HG03095 (cell line): ENCODE measurements around the gene RCN2.
"Not testable (repeated sequence)": the region's sequence is repeated elsewhere in the genome, so short reads cannot be mapped to it uniquely, and the experiment has no call there.

ENCODE experiments used
- ATAC-seq: cut with Tn5 transposase; IDR thresholded peaks from one replicate; pipeline ENCODE4 v1.9.1; 2021; ENCODE audit warnings: moderate library complexity; ENCODE audit not compliant: unreplicated experiment

RCN2 gene, protein sequence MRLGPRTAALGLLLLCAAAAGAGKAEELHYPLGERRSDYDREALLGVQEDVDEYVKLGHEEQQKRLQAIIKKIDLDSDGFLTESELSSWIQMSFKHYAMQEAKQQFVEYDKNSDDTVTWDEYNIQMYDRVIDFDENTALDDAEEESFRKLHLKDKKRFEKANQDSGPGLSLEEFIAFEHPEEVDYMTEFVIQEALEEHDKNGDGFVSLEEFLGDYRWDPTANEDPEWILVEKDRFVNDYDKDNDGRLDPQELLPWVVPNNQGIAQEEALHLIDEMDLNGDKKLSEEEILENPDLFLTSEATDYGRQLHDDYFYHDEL

DNA sequence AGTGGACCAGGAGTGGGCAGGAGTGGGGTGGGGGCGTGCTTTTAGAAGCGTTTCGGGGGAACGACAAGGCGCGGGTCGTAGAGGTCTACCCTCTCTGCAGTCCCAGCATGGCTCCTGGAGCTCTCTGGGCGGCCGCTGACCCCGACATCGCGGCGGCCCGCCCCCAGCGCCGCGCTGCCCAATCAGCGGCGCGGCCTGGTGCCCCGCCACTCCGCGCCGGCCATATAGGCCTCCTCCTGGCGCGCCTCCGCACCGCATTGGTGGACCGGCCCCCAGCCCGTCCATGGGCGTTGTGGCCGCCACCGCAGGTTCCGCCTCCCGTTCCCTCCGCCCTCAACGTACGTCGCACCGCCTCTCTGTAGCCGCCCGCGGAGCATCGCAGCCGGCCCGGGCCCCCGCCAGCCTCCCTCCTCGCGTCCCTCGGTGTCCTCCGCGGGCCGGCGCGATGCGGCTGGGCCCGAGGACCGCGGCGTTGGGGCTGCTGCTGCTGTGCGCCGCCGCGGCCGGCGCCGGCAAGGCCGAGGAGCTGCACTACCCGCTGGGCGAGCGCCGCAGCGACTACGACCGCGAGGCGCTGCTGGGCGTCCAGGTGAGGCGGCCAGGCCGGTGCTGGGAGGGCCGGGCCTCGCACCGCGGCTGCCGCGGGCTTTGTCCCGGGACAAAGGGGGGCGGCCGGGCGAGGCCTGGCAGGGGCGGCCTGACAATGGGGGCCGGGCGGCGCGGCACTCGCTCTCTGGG is at the start of gene RCN2:
Gene RCN2 (plus strand): TSS at position 353 of the 738 bp plus-strand sequence. CDS start 93 bp downstream, at position 446.
- peak; percentile 98 for ATAC-seq

DNA sequence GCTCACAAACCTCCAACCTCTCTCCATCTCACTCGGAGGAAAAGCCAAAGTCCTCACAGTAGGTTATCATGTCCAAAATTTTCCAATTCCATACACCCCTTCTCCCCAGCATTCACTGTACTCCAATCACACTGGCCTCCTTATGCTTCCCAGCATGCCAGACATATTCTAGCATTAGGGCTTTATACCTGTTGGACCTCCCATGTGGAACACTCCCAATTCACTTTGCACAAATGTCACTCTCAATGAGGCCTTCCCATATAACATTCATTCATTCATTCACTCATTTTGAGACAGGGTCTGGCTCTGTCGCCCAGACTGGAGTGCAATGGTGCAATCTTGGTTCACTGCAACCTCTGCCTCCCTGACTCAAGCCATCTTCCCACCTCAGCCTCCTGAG is 46.3 kb upstream of the RCN2 start:
- no peak for ATAC-seq

DNA sequence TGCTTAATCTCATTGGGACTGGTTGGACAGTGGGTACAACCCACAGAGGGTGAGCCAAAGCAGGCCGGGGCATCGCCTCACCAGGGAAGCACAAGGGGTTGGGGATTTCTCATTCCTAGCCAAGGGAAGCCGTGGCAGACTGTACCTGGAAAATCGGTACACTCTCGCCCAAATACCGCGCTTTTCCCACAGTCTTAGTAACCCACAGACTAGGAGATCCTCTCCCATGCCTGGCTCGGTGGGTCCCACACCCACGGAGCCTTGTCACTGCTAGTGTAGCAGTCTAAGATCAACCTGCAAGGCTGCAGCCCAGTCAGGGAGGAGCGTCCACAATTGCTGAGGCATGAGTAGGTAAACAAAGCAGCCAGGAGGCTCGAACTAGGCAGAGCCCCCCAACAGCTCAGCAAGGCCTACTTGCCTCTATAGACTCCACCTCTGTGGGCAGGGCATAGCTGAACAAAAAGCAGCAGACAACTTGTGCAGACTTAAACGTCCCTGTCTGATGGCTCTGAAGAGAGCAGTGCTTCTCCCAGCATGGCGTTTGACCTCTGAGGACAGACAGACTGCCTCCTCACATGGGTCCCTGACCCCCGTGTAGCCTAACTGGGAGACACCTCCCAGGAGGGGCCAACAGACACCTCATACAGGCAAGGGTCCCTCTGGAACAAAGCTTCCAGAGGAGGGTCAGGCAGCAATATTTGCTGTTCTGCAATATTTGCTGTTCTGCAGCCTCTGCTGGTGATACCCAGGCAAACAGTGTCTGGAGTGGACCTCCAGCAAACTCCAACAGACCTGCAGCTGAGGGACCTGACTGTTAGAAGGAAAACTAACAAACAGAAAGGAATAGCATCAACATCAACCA is 44.0 kb upstream of the RCN2 start:
- not testable (repeated sequence) for ATAC-seq

DNA sequence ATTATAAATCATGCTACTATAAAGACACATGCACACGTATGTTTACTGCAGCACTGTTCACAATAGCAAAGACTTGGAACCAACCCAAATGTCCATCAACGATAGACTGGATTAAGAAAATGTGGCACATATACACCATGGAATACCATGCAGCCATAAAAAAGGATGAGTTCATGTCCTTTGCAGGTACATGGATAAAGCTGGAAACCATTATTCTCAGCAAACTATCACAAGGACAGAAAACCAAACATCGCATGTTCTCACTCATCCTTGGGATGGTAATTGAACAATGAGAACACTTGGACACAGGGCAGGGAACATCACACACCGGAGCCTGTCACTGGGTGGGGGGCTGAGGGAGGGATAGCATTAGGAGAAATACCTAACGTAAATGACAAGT is 38.7 kb upstream of the RCN2 start:
- ATAC-seq: not testable (repeated sequence)

DNA sequence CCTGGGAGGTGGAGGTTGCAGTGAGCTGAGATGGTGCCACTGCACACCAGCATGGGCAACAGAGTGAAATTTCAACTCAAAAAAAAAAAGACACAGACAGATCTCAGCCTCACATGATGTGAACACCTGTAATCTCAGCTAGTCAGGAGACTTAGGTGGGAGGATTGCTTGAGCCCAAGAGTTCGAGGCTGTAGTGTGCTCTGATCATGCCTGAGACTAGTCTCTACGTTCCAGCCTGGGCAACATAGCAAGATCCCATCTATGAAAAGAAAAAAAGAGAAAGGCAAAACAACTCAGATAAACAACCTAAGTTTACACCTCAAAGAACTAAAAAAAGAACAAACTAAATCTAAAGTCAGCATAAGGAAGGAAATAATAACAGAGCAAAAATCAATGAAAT is 37.4 kb upstream of the RCN2 start:
- no peak for ATAC-seq

DNA sequence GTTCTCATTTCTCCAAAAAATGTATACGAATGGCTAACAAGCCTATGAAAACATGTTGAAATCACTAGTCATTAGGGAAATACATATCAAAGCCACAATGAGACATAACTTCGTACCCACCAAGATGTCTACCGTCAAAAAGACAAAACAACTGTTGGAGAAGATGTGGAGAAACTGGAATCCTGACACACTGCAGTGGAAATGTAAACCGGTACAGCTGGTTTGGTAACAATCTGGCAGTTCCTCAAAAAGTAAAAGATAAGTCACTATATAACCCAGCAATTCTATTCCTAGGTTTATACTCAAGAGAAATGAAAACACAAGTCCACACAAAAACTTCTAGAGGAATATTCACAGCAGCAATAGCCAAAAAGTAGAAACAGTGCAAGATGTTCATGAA is 33.4 kb upstream of the RCN2 start:
- ATAC-seq: no peak

DNA sequence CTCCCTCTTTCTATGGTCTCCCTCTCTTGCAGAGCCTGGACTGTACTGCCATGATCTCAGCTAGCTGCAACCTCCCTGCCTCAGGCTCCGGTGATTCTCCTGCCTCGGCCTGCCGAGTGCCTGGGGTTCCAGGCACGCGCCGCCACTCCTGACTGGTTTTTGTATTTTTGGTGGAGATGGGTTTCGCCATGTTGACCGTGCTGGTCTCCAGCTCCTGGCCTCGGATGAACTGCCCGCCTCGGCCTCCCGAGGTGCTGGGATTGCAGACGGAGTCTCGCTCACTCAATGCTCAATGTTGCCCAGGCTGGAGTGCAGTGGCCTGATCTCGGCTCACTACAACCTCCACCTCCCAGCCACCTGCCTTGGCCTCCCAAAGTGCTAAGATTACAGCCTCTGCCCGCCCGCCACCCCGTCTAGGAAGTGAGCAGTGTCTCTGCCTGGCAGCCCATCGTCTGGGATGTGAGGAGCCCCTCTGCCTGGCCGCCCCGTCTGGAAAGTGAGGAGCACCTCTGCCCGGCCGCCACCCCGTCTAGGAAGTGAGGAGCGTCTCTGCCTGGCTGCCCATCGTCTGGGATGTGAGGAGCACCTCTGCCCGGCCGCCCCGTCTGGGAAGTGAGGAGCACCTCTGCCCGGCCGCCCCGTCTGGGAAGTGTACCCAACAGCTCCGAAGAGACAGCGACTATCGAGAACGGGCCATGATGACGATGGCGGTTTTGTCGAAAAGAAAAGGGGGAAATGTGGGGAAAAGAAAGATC is 32.2 kb upstream of the RCN2 start:
- not testable (repeated sequence) for ATAC-seq

DNA sequence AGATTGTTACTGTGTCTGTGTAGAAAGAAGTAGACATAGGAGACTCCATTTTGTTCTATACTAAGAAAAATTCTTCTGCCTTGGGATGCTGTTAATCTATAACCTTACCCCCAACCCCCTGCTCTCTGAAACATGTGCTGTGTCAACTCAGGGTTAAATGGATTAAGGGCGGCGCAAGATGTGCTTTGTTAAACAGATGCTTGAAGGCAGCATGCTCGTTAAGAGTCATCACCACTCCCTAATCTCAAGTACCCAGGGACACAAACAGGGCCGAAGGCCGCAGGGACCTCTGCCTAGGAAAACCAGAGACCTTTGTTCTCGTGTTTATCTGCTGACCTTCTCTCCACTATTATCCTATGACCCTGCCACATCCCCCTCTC is 31.6 kb upstream of the RCN2 start:
- ATAC-seq: not testable (repeated sequence)

DNA sequence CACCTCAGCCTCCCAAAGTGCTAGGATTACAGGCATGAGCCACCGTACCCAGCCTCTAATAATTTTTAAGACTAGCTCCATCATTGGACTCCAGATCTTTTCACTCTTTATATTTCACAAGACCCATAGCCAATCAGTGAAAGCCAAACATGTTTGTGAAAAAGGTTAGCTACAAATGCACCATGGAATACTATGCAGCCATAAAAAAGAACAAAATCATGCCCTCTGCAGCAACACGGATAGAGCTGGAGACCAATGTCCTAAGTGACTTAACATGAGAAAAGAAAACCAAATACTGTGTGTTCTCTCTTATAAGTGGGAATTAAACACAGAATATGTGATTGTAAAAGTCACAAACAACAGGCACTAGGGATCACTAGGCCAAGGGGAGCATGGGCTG is 29.6 kb upstream of the RCN2 start:
- ATAC-seq: no peak

DNA sequence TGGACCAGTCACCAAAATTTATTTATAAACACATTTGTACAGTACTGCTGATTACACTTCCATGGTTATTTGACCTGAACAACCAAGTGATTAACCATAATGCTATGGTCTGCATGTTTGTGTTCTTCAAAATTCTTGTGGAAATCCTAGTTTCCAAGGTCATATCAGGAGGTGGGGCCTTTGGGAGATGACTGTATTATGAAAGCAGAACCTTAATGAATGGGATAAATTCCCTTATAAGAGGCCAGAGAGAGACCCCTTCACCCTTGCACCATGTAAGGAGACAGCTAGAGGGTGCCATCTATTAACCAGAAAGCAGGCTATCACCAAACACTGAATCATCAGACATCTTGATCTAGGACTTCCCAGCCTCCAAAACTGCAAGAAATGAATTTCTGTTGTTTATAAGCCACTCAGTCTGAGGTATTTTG is 28.3 kb upstream of the RCN2 start:
- no peak for ATAC-seq

DNA sequence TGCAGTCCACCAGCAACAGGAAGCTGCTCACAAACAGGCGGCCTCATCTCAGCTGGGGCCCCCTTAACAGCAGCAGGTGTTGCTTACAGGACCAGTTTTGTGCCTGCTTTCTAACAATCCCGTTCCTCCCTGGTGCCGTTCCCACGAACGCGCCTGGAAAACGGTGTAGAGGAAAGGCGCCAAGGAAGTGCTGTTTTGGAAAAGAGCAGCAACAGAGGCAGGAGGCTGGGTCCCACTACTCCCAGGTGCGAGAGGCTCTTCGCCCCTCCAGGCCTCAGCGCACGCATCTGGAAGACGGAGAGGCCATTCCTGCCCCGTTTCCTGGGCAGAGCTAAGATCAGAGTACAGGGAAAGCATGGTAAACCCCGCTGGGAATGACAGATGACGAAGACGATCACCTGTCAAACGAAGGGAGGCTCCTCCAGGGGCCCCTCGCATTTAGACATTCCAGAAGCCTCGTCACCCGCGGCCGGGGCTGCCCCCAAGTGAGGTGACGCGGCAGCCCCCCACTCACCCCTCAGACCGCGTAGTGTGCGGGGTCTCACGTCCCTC is 27.0 kb upstream of the RCN2 start:
- ATAC-seq: peak; percentile 4

DNA sequence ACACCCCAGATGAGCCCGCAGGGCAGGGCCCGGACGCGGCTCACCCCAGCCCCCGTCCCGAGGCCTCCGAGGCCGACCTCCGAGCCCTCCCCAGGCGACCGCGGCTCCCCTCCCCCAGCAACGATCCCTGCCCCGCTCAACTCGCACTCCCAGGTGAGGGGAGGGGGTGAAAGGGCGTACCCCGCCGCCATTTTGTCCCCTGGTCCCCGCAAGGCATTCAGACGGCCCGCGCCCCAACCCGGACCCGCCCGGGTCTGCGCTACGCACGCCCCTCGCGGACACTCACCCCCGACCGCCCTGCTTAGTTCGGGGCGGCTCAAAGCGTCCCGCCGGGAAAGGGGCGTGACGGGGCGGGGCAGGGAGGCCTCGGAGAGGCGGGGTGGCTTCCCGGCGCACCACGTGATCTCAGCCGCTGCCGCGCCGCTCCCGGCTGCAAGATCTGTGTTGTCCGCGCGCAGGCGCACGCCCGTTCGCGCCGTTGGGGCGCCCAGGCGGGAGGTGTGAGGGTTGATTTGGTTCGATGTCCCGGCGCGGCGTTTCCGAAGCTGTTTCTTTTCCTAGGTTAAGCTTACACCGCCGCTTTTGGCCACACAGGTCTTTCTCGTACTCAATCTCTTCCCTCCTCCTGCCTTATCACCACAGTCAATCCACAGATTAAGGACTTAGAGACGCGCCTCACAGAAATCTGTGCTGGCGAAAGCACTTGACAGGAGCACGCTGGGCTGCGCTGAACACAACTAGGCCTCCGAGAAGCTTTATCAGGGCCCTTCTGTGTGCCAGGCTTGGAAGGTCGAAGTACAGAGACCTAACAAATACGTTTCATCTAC is 26.3 kb upstream of the RCN2 start, which contains the start of gene SCAPER:
Gene SCAPER (minus strand): TSS at position 328 of the 827 bp plus-strand sequence. CDS start 21,523 bp downstream, outside the sequence.
- ATAC-seq: peak; percentile 88

DNA sequence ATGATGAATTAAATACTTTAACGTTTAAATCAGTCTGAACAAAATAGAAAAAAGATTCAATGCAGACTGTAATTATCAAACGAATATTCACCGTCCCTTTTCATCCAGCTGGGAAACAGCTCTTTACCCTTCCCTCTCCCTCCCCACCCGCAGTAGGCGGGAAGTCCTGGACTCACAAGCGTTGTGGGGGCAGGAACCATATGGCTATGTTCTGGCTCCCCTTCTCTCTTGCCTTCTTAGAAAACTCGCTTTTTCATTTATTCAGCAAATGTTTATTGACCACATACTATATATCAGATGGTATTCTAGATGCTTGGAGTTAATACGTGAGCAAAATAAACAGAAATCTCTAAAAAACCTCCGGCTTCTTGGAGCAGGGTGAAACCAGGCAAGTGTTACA is 25.7 kb upstream of the RCN2 start:
- no peak for ATAC-seq

DNA sequence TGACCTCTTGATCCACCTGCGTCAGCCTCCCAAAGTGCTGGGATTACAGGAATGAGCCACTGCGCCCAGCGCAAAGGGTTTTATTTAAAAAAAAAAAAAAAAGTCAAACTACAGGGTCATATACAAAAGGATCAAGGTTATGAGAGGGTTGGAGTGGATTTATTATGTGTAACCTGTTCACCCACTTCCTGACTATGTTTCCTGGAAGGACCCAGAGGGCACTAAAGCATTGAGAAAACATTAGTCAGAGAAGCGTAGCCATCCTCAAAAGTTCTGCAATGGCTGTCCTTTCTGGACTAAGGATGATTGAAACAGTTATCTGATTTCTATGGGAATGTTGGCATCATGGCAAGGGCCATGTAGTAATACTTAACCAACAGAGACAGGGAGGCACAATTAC is 19.1 kb upstream of the RCN2 start:
- ATAC-seq: no peak

DNA sequence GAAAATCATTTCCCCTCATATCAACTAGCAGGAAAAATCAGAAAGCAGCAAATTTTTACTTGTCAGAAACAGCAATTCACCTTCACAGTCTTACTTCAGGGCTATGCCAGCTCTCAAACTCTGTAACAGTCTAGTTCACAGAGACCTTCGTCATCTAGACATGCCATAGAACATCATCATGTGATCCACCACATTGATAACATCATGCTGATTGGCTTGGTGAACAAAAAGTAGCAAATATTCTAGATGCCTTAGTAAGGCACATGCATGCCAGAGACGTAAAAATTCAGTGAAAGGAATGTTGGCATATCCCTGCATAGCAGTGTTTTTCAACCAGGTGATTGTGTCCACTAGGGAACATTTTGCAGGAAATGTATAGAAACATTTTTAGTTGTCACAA is 17.8 kb upstream of the RCN2 start:
- no peak for ATAC-seq

DNA sequence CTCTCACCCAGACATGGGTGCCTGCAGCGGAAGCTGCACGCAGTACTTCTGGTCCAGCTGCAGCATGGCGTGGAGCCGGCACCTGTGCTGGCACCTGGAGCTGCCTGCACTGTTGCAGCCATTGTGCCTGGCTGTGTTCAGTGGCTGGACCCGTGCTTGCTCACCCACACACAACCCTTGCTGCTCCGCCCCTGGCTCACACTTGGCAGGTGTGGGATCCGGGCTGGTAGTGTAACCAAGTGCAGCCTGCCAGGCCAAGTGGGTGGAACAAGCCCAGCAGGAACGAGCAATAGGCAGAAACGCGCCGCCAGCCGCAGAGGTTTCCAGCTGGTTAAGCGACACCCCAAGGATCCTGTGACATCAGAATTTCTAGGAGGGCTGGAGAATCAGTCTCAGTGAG is 15.2 kb upstream of the RCN2 start:
- no peak for ATAC-seq

DNA sequence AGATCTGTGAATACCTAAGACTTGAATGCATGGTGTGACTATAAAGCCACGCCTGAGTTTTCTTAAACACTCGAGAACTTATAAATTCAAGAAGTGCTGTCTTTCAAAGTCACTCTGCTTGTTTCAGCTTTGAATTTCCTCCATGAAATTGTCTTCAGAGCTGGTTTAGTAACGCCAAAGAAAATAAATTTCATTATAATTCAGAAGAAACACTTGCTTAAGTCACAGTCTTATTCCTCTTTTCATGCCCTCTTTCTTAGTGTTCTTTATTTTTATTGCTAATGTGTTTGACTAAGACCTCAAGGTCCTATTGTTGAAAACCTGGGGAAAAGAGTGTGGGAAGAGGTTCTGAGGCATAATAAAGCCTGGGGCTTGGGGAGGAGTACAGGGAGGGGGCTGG is 3.3 kb upstream of the RCN2 start:
- ATAC-seq: no peak

DNA sequence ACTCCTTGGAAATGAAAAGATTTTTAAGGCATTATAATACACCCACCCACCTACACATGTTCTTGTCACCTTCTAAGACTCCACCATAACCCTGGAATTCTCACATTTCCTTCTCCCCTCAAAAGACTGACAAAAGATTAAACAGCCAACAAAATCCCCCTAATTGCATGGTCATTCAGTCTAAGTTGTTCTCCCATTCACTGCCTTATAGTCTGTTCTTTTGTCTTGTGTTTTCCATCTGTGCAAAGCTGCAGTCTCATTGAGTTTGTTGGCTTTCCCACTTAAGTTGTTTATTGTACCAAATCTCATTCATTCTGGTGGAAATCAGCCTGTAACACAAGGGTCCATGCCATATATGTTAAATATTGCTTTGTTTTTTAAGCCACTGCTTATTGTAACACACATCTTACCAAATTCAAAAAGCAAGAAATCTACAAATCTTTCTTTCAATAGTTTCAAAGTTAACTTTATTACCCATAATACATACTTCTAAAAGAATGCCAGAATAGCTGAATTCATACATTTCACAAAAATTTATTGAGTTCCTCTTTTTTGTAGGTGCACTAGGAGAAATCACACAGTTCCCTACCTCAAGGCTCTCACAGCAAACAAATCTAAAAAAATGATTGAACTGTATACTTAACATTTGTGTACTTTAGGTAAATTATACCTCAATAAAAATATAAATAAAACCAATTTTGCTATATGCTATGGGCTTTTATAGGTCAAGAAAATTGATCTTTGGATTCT is 2.4 kb upstream of the RCN2 start:
- no peak for ATAC-seq
